ENCODE measurements around the gene IP6K3.

IP6K3 gene

GRCh38 chr6:33728438-33728837 is 18.3 kb downstream of the IP6K3 start:
- ATAC-seq = no peak
- no peak overlapping the region for H3K4me3 Mint-ChIP-seq

GRCh38 chr6:33727932-33728331 is 18.8 kb downstream of the IP6K3 start:
- Mint-ChIP-seq H3K9me3 (no peaks in the 10 kb centered on the region), H3K4me3 (no peak overlapping the region), H3K36me3 (no peaks in the 10 kb centered on the region), H3K27me3 (peaks cover 56% of the 10 kb centered on the region), H3K4me1 (peaks cover 28% of the 10 kb centered on the region), H3K27ac (no peak overlapping the region)
- no peak for ATAC-seq

More at GRCh38 chr6:33728438-33728837, 18.3 kb downstream of the IP6K3 start:
- no peaks in the 10 kb centered on the region for H3K9me3 Mint-ChIP-seq
- no peak overlapping the region for H3K27ac Mint-ChIP-seq
- H3K36me3 Mint-ChIP-seq = no peaks in the 10 kb centered on the region
- peaks cover 54% of the 10 kb centered on the region for H3K27me3 Mint-ChIP-seq
- H3K4me1 Mint-ChIP-seq = peaks cover 28% of the 10 kb centered on the region

GRCh38 chr6:33727126-33727525 is 19.6 kb downstream of the IP6K3 start:
- Mint-ChIP-seq H3K27ac (no peak overlapping the region), H3K36me3 (no peaks in the 10 kb centered on the region), H3K9me3 (no peaks in the 10 kb centered on the region), H3K4me1 (peaks cover 28% of the 10 kb centered on the region), H3K27me3 (peaks cover 55% of the 10 kb centered on the region), H3K4me3 (no peak overlapping the region)
- no peak for ATAC-seq

- no peaks in the 10 kb centered on the region for H3K9me3 Mint-ChIP-seq
- peaks cover 55% of the 10 kb centered on the region for H3K27me3 Mint-ChIP-seq
Observed at GRCh38 chr6:33726696-33727095, 20.0 kb downstream of the IP6K3 start.

GRCh38 chr6:33725891-33726673 is 20.6 kb downstream of the IP6K3 start:
- H3K27ac Mint-ChIP-seq = no peak overlapping the region
- H3K4me1 Mint-ChIP-seq = peaks cover 38% of the 10 kb centered on the region
- no peak overlapping the region for H3K4me3 Mint-ChIP-seq
- ATAC-seq = no peak
- H3K9me3 Mint-ChIP-seq = no peaks in the 10 kb centered on the region
- peaks cover 55% of the 10 kb centered on the region for H3K27me3 Mint-ChIP-seq
- H3K36me3 Mint-ChIP-seq = no peaks in the 10 kb centered on the region

More at GRCh38 chr6:33726696-33727095, 20.0 kb downstream of the IP6K3 start:
- peaks cover 31% of the 10 kb centered on the region for H3K4me1 Mint-ChIP-seq
- H3K36me3 Mint-ChIP-seq = no peaks in the 10 kb centered on the region
- no peak for ATAC-seq
- H3K27ac Mint-ChIP-seq = no peak overlapping the region
- H3K4me3 Mint-ChIP-seq = no peak overlapping the region

- Mint-ChIP-seq H3K4me3 (no peak overlapping the region), H3K27ac (no peak overlapping the region), H3K4me1 (peaks cover 46% of the 10 kb centered on the region), H3K9me3 (no peaks in the 10 kb centered on the region), H3K27me3 (peaks cover 55% of the 10 kb centered on the region), H3K36me3 (no peaks in the 10 kb centered on the region)
- no peak for ATAC-seq
Observed at GRCh38 chr6:33725222-33725621, 21.5 kb downstream of the IP6K3 start.

GRCh38 chr6:33724102-33725023 is 22.3 kb downstream of the IP6K3 start:
- no peak for ATAC-seq
- Mint-ChIP-seq H3K27me3 (peaks cover 55% of the 10 kb centered on the region), H3K4me1 (peaks cover 50% of the 10 kb centered on the region)

GRCh38 chr6:33723371-33724085 is 23.2 kb downstream of the IP6K3 start:
- no peaks in the 10 kb centered on the region for H3K9me3 Mint-ChIP-seq
- H3K36me3 Mint-ChIP-seq = no peaks in the 10 kb centered on the region
- ATAC-seq = no peak
- no peak overlapping the region for H3K27ac Mint-ChIP-seq
- peaks cover 49% of the 10 kb centered on the region for H3K27me3 Mint-ChIP-seq
- H3K4me1 Mint-ChIP-seq = peaks cover 52% of the 10 kb centered on the region
- H3K4me3 Mint-ChIP-seq = no peak overlapping the region

More at GRCh38 chr6:33724102-33725023, 22.3 kb downstream of the IP6K3 start:
- no peak overlapping the region for H3K27ac Mint-ChIP-seq
- no peaks in the 10 kb centered on the region for H3K36me3 Mint-ChIP-seq
- no peak overlapping the region for H3K4me3 Mint-ChIP-seq
- H3K9me3 Mint-ChIP-seq = no peaks in the 10 kb centered on the region

- peaks cover 41% of the 10 kb centered on the region for H3K4me1 Mint-ChIP-seq
- H3K36me3 Mint-ChIP-seq = no peaks in the 10 kb centered on the region
- no peaks in the 10 kb centered on the region for H3K9me3 Mint-ChIP-seq
- H3K27me3 Mint-ChIP-seq = peaks cover 46% of the 10 kb centered on the region
- no peak overlapping the region for H3K4me3 Mint-ChIP-seq
- ATAC-seq = no peak
- H3K27ac Mint-ChIP-seq = peak overlapping the region; percentile 20
Observed at GRCh38 chr6:33722103-33722623, 24.5 kb downstream of the IP6K3 start.

GRCh38 chr6:33721508-33721907 is 25.2 kb downstream of the IP6K3 start:
- ATAC-seq = no peak
- Mint-ChIP-seq H3K27me3 (peaks cover 40% of the 10 kb centered on the region), H3K9me3 (no peaks in the 10 kb centered on the region), H3K4me3 (no peak overlapping the region), H3K27ac (peak overlapping the region; percentile 20), H3K36me3 (no peaks in the 10 kb centered on the region), H3K4me1 (peaks cover 34% of the 10 kb centered on the region)

- Mint-ChIP-seq H3K27ac (peak overlapping the region; percentile 15), H3K36me3 (no peaks in the 10 kb centered on the region), H3K27me3 (peaks cover 35% of the 10 kb centered on the region), H3K4me1 (peaks cover 32% of the 10 kb centered on the region), H3K4me3 (no peak overlapping the region), H3K9me3 (no peaks in the 10 kb centered on the region)
- peak; percentile 75 for ATAC-seq
Observed at GRCh38 chr6:33720998-33721397, 25.7 kb downstream of the IP6K3 start.

- H3K27me3 Mint-ChIP-seq = peaks cover 20% of the 10 kb centered on the region
- H3K4me3 Mint-ChIP-seq = no peak overlapping the region
- H3K27ac Mint-ChIP-seq = no peak overlapping the region
Observed at GRCh38 chr6:33719326-33719987, 27.2 kb downstream of the IP6K3 start.

GRCh38 chr6:33718713-33719112 is 28.0 kb downstream of the IP6K3 start:
- Mint-ChIP-seq H3K4me1 (peaks cover 32% of the 10 kb centered on the region), H3K9me3 (no peaks in the 10 kb centered on the region), H3K36me3 (no peaks in the 10 kb centered on the region), H3K27me3 (peaks cover 13% of the 10 kb centered on the region), H3K4me3 (no peak overlapping the region), H3K27ac (no peak overlapping the region)
- peak; percentile 60 for ATAC-seq

More at GRCh38 chr6:33719326-33719987, 27.2 kb downstream of the IP6K3 start:
- Mint-ChIP-seq H3K4me1 (peaks cover 32% of the 10 kb centered on the region), H3K36me3 (no peaks in the 10 kb centered on the region), H3K9me3 (no peaks in the 10 kb centered on the region)
- ATAC-seq = no peak

- no peaks in the 10 kb centered on the region for H3K36me3 Mint-ChIP-seq
- H3K9me3 Mint-ChIP-seq = no peaks in the 10 kb centered on the region
- H3K4me1 Mint-ChIP-seq = peaks cover 32% of the 10 kb centered on the region
- no peak overlapping the region for H3K4me3 Mint-ChIP-seq
- no peak overlapping the region for H3K27ac Mint-ChIP-seq
- ATAC-seq = no peak
- peaks cover 6% of the 10 kb centered on the region for H3K27me3 Mint-ChIP-seq
Observed at GRCh38 chr6:33717934-33718455, 28.7 kb downstream of the IP6K3 start.
